HG03103 (cell line): ENCODE measurements around the gene CATSPERE.

ENCODE experiments used
- ATAC-seq: cut with Tn5 transposase; IDR thresholded peaks from one replicate; pipeline ENCODE4 v1.9.1; 2021; ENCODE audit warnings: low read depth; ENCODE audit not compliant: unreplicated experiment

The CATSPERE gene, protein sequence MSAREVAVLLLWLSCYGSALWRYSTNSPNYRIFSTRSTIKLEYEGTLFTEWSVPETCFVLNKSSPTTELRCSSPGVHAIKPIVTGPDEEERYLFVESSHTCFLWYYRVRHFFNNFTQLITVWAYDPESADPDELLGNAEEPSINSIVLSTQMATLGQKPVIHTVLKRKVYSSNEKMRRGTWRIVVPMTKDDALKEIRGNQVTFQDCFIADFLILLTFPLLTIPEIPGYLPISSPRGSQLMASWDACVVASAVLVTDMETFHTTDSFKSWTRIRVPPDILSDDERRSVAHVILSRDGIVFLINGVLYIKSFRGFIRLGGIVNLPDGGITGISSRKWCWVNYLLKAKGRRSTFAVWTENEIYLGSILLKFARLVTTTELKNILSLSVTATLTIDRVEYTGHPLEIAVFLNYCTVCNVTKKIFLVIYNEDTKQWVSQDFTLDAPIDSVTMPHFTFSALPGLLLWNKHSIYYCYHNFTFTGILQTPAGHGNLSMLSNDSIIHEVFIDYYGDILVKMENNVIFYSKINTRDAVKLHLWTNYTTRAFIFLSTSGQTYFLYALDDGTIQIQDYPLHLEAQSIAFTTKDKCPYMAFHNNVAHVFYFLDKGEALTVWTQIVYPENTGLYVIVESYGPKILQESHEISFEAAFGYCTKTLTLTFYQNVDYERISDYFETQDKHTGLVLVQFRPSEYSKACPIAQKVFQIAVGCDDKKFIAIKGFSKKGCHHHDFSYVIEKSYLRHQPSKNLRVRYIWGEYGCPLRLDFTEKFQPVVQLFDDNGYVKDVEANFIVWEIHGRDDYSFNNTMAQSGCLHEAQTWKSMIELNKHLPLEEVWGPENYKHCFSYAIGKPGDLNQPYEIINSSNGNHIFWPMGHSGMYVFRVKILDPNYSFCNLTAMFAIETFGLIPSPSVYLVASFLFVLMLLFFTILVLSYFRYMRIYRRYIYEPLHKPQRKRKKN

GRCh38 chr1:244461245-244462071, at the start of gene CATSPERE:
Gene CATSPERE (plus strand): TSS chr1:244461273. CDS start chr1:244461430, 157 bp downstream.
- ATAC-seq = peak; percentile 96

DNA sequence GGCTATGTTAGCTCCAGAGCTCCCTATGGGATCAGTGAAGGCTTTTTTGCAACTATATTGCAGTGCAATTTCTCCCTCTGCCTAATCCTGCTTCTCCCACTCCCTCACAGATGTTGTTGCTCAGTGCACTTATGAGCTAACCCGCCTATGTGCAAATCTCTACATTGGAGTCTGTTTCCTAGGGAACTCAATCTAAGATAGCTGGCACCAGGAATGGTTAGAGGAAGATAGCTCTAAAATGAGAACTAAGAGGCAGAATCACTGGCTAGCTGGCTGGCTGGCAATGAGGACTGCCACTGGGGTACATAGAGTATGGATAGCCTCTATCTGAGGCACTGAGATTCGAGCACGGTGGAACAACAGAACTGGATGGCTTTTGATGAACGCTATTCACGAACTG, 48.9 kb upstream of the CATSPERE start:
- ATAC-seq = no peak

DNA sequence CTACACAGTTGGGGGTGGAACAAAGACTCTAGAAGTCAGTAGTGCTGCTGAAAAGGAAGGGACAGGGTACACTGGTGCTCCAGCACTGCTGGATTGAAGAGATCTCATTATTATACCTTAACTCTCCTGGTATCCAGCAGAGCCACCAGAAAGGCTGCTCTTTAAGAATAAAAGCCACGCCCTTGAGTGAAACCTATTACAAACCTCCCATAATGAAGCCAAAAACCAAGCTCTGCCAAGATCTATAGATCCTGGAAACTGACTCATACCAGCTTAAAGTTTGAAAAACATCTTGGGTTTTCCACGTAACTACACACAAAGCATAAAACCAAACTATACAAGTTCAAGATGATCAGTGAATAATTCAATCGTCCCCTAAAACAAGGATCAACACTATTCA, 47.3 kb upstream of the CATSPERE start:
- no peak for ATAC-seq

- no peak for ATAC-seq
Measured at GRCh38 chr1:244414543-244414942, 46.5 kb upstream of the CATSPERE start.

DNA sequence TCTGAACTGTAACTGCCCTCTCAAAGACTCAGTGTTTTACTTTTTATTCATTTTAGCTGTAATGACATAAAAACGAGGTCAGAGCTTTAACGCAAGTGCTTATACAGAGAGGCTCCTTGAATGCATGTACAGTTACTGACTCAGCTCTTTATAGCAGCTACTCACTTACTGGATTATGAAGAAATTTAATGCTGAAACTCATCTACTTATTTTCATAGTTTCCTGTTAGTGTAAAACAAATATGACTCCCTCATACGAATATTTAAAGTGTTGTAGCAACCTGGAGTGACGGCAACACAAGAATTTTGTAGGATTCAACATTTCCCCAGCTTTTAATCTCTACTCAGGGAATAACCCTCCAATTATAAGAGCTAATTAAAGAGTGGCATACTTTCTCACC, 42.0 kb upstream of the CATSPERE start:
- ATAC-seq = no peak

DNA sequence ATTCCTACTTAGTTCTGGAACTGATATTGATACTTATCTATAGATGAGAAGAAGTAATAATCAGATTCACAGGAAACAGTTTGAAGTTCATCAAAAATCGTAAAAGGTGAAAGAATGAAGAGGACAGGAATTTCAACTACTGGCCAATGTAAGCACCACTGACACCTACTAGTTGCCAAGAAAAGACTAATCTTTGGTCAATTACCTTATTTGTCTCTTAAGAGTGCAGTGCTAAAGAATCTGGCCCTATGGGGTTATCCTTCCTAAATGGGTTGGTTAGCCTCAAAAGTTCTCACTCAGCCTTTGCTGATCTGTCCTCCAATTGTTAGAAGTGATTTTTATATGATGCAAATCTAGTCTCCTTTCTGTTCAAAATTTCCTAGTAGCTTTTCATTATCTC, 38.9 kb upstream of the CATSPERE start:
- ATAC-seq = no peak

DNA sequence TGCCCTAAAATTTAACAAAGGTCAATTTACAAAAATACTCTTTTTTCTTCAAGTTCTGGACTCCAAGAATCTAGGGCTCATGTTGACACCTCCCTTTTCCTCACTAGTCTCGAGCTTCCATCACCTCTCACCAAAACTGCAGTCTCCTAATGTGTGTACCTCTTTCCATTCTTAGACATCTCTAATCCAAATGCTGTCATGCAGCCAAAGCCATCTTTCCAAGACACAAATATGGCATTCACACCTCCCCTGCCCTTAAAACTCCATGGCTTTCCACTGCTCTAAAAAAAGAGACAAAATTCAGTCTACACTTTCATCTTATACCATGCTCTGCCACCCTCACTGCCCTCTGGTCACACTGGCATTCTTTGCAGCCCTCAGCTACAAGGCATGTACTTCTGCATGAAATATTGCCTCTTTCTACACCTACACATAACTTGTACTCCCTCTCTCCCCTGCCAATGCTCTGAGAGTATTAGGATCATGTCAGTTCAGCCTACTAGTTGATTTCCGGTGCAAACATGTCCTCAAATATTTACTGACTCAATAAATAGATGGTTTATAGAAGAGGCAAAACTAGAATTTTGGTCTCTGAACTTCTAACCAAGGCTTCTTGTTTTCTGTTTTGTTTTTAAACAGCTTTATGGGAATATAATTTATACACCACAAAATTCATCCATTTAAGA, 36.3 kb upstream of the CATSPERE start:
- no peak for ATAC-seq

GRCh38 chr1:244427647-244428046, 33.4 kb upstream of the CATSPERE start:
- ATAC-seq = no peak

GRCh38 chr1:244429818-244430217, 31.3 kb upstream of the CATSPERE start:
- no peak for ATAC-seq

DNA sequence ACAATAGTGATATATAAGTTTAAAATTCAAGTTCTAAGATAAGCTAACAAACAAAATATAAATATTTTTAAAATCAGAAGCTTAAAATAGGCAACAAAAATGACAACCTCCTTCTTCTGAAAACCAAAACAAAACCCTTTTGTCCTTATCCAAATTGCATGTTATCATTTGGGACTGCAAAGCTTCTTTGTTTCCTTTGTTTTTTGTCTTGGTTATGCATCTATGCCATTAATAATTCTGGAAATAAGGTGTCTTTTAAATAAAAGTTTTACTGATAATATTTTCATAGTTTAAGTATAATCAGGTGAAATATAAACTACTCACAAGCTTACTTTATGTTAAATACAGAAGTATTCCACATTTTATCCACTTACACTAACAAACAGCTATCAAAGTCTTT, 29.9 kb upstream of the CATSPERE start:
- no peak for ATAC-seq

GRCh38 chr1:244435562-244436205, 25.4 kb upstream of the CATSPERE start:
- ATAC-seq = no peak

DNA sequence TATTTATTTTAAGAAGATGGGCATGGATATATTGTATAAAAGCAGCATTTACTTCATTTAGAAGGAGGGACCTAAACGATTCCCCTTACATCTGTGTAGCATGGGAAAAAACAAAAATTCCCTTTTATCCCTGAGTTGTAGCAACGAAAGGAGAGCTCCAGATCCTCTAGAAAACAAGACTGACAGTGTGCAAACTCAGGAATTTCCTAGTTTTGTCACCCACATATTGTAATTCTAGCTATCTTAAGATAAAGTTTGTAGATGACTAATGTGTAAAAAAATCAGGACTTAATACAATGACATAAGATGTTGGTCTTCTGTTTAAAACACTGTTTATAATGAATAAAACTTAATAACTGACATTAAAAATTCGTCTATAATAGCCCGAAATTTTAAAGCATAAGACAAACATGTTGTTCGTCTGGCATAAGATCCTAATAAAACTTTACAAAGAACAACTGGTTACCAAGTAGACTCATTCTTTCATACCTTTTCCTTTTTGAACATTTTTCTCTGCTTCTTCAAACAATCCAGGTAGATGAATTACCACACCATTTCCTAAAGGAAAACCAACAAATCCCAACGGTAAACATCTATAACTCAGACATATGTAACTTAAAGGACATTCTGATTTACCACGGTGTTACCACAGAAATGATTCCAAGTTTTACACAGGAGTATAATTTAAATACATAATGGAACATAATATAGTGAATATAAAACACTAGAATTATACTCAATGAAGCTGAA, 24.6 kb upstream of the CATSPERE start:
- ATAC-seq = no peak

DNA sequence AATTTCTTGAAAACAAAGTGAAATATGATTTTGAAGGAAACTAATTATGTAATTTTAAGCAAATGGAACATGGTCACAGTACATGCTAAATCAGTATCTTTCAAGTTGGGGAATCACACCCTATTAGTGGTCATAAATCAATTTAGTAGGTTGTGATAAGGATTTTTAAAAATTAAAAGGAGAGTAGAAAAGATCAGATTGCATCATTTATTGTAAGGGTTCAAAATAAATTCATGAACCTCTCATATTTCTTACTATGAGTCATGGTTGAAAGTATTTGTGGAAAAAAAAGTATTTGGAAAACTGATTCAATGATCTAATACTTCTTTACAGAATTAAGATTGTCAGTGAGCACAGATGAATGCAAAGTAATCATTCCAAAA, 24.0 kb upstream of the CATSPERE start:
- no peak for ATAC-seq

DNA sequence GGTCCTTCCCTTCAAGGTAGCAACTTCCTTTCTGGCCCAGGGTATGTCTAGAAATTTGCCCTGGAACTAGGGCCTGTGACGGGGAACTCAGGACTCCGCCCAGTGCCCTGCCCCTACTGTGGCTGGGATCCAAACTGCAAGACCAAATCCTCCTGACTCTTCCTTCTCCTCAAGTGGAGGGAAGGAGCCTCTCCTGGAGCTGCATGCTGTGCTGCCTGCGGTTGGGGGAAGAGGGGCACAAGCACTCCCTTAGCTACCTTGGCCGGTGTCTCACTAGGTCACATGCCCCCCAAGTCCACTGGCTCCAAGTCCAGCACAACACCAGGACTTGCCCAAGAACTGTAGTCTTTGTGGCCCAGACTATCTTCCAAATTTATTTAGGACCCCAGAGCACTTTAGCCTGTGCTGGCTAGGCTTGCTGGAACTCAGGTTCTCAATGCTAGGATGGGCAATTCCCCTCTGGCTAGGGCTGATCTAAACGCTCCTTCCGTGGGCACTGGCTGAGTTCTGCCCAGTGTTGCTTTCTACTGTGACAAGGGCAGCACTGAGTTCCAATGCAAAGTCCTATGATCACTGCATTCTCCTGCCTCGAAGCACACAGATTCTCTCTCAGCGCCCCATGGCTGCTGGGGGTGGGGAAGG, 21.6 kb upstream of the CATSPERE start:
- no peak for ATAC-seq

- no peak for ATAC-seq
Measured at GRCh38 chr1:244442850-244443249, 18.2 kb upstream of the CATSPERE start.

DNA sequence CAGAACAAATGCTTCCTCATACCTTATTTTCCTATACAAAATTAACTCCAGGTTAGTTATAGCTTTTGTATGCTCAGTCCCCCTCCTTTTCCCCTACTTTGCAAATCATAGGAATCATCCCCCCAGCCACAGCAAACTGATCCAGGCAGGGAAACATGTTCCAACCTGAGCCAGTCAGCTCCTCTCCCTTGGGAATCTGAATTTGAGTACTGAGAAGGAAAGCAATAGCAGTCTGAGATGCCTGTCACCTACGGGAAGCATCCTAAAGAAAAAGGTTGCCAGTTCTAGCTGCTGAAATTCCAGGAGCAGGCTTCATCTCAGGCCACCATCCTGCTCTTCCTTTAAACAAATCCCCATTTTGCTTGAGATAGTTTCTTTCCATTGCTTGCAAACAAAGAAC, 16.2 kb upstream of the CATSPERE start:
- no peak for ATAC-seq

- no peak for ATAC-seq
Measured at GRCh38 chr1:244445320-244446181, 15.5 kb upstream of the CATSPERE start.

- no peak for ATAC-seq
Measured at GRCh38 chr1:244447024-244447423, 14.0 kb upstream of the CATSPERE start.
